Naive thymus-derived CD8-positive, alpha-beta T cell (primary cell): Measurements from ENCODE around the gene MAN2A2. TPM values are rescaled to one million over a fixed set of nuclear protein-coding genes. Genes with fewer than 3 reads are reported as not detected.
A peak's percentile ranks its signal among the peaks of the same experiment; 100 is the strongest.
"Not testable (repeated sequence)": the region's sequence is repeated elsewhere in the genome, so short reads cannot be mapped to it uniquely, and the experiment has no call there.

ENCODE experiments used
- ATAC-seq, 2 donors: fragments of 150-1000 bp; cut with Tn5 transposase in 1 of 2; sonication (Bioruptor Pico), chemical (Tn5 transposase) in 1 of 2; 1 replicate in 1 of 2; 2 replicates in 1 of 2; pipeline ENCODE4 v1.10.0; 2021; ENCODE audit warnings: mild to moderate bottlenecking in 2 of 2, moderate library complexity in 2 of 2
- POLR2A ChIA-PET: fragments of 350-600 bp; sonication (Branson Sonifier 250); formaldehyde crosslinking; loops from one replicate; lab custom pipeline; 2021; ENCODE audit warnings: antibody characterized with exemption; lab: Charles Lee
- DNase-seq, 10 donors: peaks; one replicate each; pipeline versions ENCODE4 v3.0.0 to v3.0.0-alpha.2; 2020 to 2022
- H3K27ac Mint-ChIP-seq, 10 donors: one replicate each; pipeline ENCODE4 v1.8.0; 2020 to 2022; ENCODE audit warnings: mild to moderate bottlenecking in 10 of 10, mixed read lengths in 10 of 10, moderate library complexity in 4 of 10, inconsistent platforms in 1 of 10
- H3K27me3 Mint-ChIP-seq, 5 donors: one replicate each; pipeline ENCODE4 v1.8.0; 2021 to 2022; ENCODE audit warnings: mixed read lengths in 5 of 5
- H3K36me3 Mint-ChIP-seq, 3 donors: one replicate each; pipeline ENCODE4 v1.8.0; 2020 to 2022; ENCODE audit warnings: mixed read lengths in 3 of 3, mild to moderate bottlenecking in 2 of 3, inconsistent platforms in 1 of 3
- H3K4me1 Mint-ChIP-seq, 4 donors: one replicate each; pipeline ENCODE4 v1.8.0; 2021 to 2022; ENCODE audit warnings: mixed read lengths in 4 of 4
- H3K4me3 Mint-ChIP-seq, 10 donors: one replicate each; pipeline ENCODE4 v1.8.0; 2020 to 2022; ENCODE audit warnings: mild to moderate bottlenecking in 10 of 10, mixed read lengths in 10 of 10, moderate library complexity in 6 of 10, inconsistent platforms in 1 of 10
- H3K9me3 Mint-ChIP-seq, 9 donors: one replicate each; pipeline ENCODE4 v1.8.0; 2020 to 2022; ENCODE audit warnings: mixed read lengths in 9 of 9, mild to moderate bottlenecking in 3 of 9, inconsistent platforms in 1 of 9, moderate library complexity in 1 of 9
- polyA plus RNA-seq, 3 donors: library from polyadenylated mRNA; unstranded; fragments of 300-500 nt; fragmentation: Illumina TruSeq; gene quantifications; one replicate each; pipeline ENCODE4 v1.2.3, GENCODE V29; 2021
- total RNA-seq, 8 experiments: library from RNA in 2 of 8; stranded (reverse) in 2 of 8; gene quantifications; one replicate each; pipeline ENCODE4 v1.2.3 and lab custom pipeline; 2021 to 2026

MAN2A2 gene
- total and polyA plus RNA-seq, 5 experiments from 2014 or later = 3.1 to 139 (median 8.6) TPM

GRCh38 chr15:90887037-90887481, 16.0 kb upstream of the MAN2A2 start:
- peak overlapping the region in 1 of 10 donors; percentile 20 for H3K27ac Mint-ChIP-seq
- peaks cover 0 to 9% (median 0%) of the 10 kb centered on the region in 5 donors for H3K27me3 Mint-ChIP-seq
- peaks cover 8 to 28% (median 15%) of the 10 kb centered on the region in 4 donors for H3K4me1 Mint-ChIP-seq
- H3K9me3 Mint-ChIP-seq = no peaks in the 10 kb centered on the region
- no peak overlapping the region for H3K4me3 Mint-ChIP-seq
- DNase-seq (no peak), ATAC-seq (no peak)
- H3K36me3 Mint-ChIP-seq = no peaks in the 10 kb centered on the region
- POLR2A ChIA-PET = no interaction called here

- POLR2A ChIA-PET = interaction anchor here (1.1 kb wide), 1 partner anchor 13 kb away, joined by 3 read pairs; no protein-coding TSS in a partner anchor
- DNase-seq = peak in 1 of 10 donors; percentile 41
- H3K4me3 Mint-ChIP-seq = peak overlapping the region in 1 of 10 donors; percentile 48
- H3K27me3 Mint-ChIP-seq = peaks cover 0 to 9% (median 0%) of the 10 kb centered on the region in 5 donors
- no peaks in the 10 kb centered on the region for H3K9me3 Mint-ChIP-seq
- no peak overlapping the region for H3K27ac Mint-ChIP-seq
- no peak for ATAC-seq
- peaks cover 8 to 21% (median 15%) of the 10 kb centered on the region in 4 donors for H3K4me1 Mint-ChIP-seq
- no peaks in the 10 kb centered on the region for H3K36me3 Mint-ChIP-seq
Measured at GRCh38 chr15:90889313-90889730, 13.8 kb upstream of the MAN2A2 start.

GRCh38 chr15:90889736-90890456, 13.2 kb upstream of the MAN2A2 start:
- peak overlapping the region in 1 of 10 donors; percentile 48 for H3K4me3 Mint-ChIP-seq
- H3K36me3 Mint-ChIP-seq = no peaks in the 10 kb centered on the region
- peaks cover 7 to 20% (median 11%) of the 10 kb centered on the region in 4 donors for H3K4me1 Mint-ChIP-seq
- POLR2A ChIA-PET = interaction anchor here (1.1 kb wide), 1 partner anchor 12 kb away, joined by 3 read pairs; no protein-coding TSS in a partner anchor
- H3K27me3 Mint-ChIP-seq = peaks cover 0 to 7% (median 0%) of the 10 kb centered on the region in 5 donors
- H3K9me3 Mint-ChIP-seq = no peaks in the 10 kb centered on the region
- no peak for ATAC-seq
- H3K27ac Mint-ChIP-seq = no peak overlapping the region
- DNase-seq = no peak

- DNase-seq (no peak), ATAC-seq (no peak)
- Mint-ChIP-seq H3K9me3 (no peaks in the 10 kb centered on the region), H3K36me3 (no peaks in the 10 kb centered on the region), H3K4me1 (peaks cover 4 to 10% (median 6%) of the 10 kb centered on the region in 4 donors), H3K27me3 (peaks cover 0 to 5% (median 0%) of the 10 kb centered on the region in 5 donors), H3K27ac (peak overlapping the region in 1 of 10 donors; percentile 38), H3K4me3 (no peak overlapping the region)
- POLR2A ChIA-PET = no interaction called here
Measured at GRCh38 chr15:90890839-90891238, 12.3 kb upstream of the MAN2A2 start.

GRCh38 chr15:90891346-90891949, 11.7 kb upstream of the MAN2A2 start:
- H3K4me3 Mint-ChIP-seq = no peak overlapping the region
- DNase-seq (no peak), ATAC-seq (no peak)
- peak overlapping the region in 1 of 10 donors; percentile 53 for H3K27ac Mint-ChIP-seq
- H3K4me1 Mint-ChIP-seq = peaks cover 0 to 6% (median 3%) of the 10 kb centered on the region in 4 donors
- no peaks in the 10 kb centered on the region for H3K9me3 Mint-ChIP-seq
- H3K27me3 Mint-ChIP-seq = peaks cover 0 to 5% (median 0%) of the 10 kb centered on the region in 5 donors
- POLR2A ChIA-PET = no interaction called here
- no peaks in the 10 kb centered on the region for H3K36me3 Mint-ChIP-seq

- no peak for ATAC-seq
- Mint-ChIP-seq H3K4me3 (no peak overlapping the region), H3K4me1 (peaks cover 0 to 12% (median 3%) of the 10 kb centered on the region in 4 donors), H3K27me3 (peaks cover 0 to 5% (median 0%) of the 10 kb centered on the region in 5 donors), H3K9me3 (no peaks in the 10 kb centered on the region), H3K36me3 (no peaks in the 10 kb centered on the region), H3K27ac (peak overlapping the region in 1 of 10 donors; percentile 53)
- no peak for DNase-seq
- POLR2A ChIA-PET = interaction anchor here (2.3 kb wide), 1 partner anchor 12 kb away, joined by 7 read pairs; the partner anchor contains the start of gene MAN2A2
Measured at GRCh38 chr15:90892023-90892422, 11.1 kb upstream of the MAN2A2 start.

GRCh38 chr15:90892498-90893174, 10.5 kb upstream of the MAN2A2 start:
- POLR2A ChIA-PET = interaction anchor here (2.3 kb wide), 1 partner anchor 11 kb away, joined by 7 read pairs; the partner anchor contains the start of gene MAN2A2
- no peak for ATAC-seq
- no peaks in the 10 kb centered on the region for H3K36me3 Mint-ChIP-seq
- H3K9me3 Mint-ChIP-seq = no peaks in the 10 kb centered on the region
- peaks cover 0 to 14% (median 2%) of the 10 kb centered on the region in 4 donors for H3K4me1 Mint-ChIP-seq
- no peak for DNase-seq
- peak overlapping the region in 1 of 10 donors; percentile 53 for H3K27ac Mint-ChIP-seq
- H3K27me3 Mint-ChIP-seq = peaks cover 0 to 3% (median 0%) of the 10 kb centered on the region in 5 donors
- no peak overlapping the region for H3K4me3 Mint-ChIP-seq

GRCh38 chr15:90893175-90894090, 9.7 kb upstream of the MAN2A2 start:
- POLR2A ChIA-PET = interaction anchor here (2.3 kb wide), 1 partner anchor 10 kb away, joined by 7 read pairs; the partner anchor contains the start of gene MAN2A2
- H3K9me3 Mint-ChIP-seq = no peaks in the 10 kb centered on the region

GRCh38 chr15:90895571-90896117, 7.5 kb upstream of the MAN2A2 start:
- no peak for ATAC-seq
- Mint-ChIP-seq H3K9me3 (no peaks in the 10 kb centered on the region), H3K27ac (peak overlapping the region in 2 of 10 donors; percentile 5 to 57), H3K36me3 (no peaks in the 10 kb centered on the region), H3K4me3 (no peak overlapping the region), H3K4me1 (peaks cover 0 to 11% (median 2%) of the 10 kb centered on the region in 4 donors), H3K27me3 (no peaks in the 10 kb centered on the region)
- no peak for DNase-seq
- POLR2A ChIA-PET = interaction anchor here (1.3 kb wide), 1 partner anchor 41 kb away, joined by 3 read pairs; no protein-coding TSS in a partner anchor

More at GRCh38 chr15:90893175-90894090, 9.7 kb upstream of the MAN2A2 start:
- Mint-ChIP-seq H3K36me3 (no peaks in the 10 kb centered on the region), H3K4me1 (peaks cover 0 to 12% (median under 1%) of the 10 kb centered on the region in 4 donors), H3K27ac (no peak overlapping the region), H3K4me3 (no peak overlapping the region), H3K27me3 (peaks cover 0 to under 1% (median 0%) of the 10 kb centered on the region in 5 donors)
- DNase-seq (no peak), ATAC-seq (no peak)

GRCh38 chr15:90897131-90897655, 5.9 kb upstream of the MAN2A2 start:
- not testable (repeated sequence) for ATAC-seq, H3K27me3 Mint-ChIP-seq, H3K9me3 Mint-ChIP-seq, H3K4me3 Mint-ChIP-seq, DNase-seq, H3K36me3 Mint-ChIP-seq
- POLR2A ChIA-PET = interaction anchor here (0.7 to 10.7 kb wide), 2 partner anchors 37 to 322 kb away, joined by 3 to 237 read pairs; partner anchors contain the start of genes HDDC3 and UNC45A
- peak overlapping the region in 1 of 10 donors; percentile 59 for H3K27ac Mint-ChIP-seq
- peaks cover 9 to 23% (median 10%) of the 10 kb centered on the region in 4 donors for H3K4me1 Mint-ChIP-seq
